Measurements from ENCODE around the gene OCSTAMP.

Gene OCSTAMP

GRCh38 chr20:46505506-46505905 is 44.9 kb downstream of the OCSTAMP start:
- TF ChIP-seq CTCF (conservative IDR thresholded peaks at IDR 0.05; ENCODE audit: low read depth, low read length), result no peak
- H3K4me3 ChIP-seq (ENCODE audit: low read depth, low read length), result no peak overlapping the region

GRCh38 chr20:46501961-46502360 is 48.5 kb downstream of the OCSTAMP start:
- DNase-seq (ENCODE audit: low read depth), result no peak
- no peak for TF ChIP-seq CTCF (conservative IDR thresholded peaks at IDR 0.05; ENCODE audit: low read depth, low read length)

More at GRCh38 chr20:46505506-46505905, 44.9 kb downstream of the OCSTAMP start:
- no peak for DNase-seq (ENCODE audit: low read depth)

GRCh38 chr20:46501337-46501942 is 49.0 kb downstream of the OCSTAMP start:
- no peak overlapping the region for H3K4me3 ChIP-seq (ENCODE audit: low read depth, low read length)
- no peak for TF ChIP-seq CTCF (conservative IDR thresholded peaks at IDR 0.05; ENCODE audit: low read depth, low read length)
- no peak for DNase-seq (ENCODE audit: low read depth)

More at GRCh38 chr20:46501961-46502360, 48.5 kb downstream of the OCSTAMP start:
- H3K4me3 ChIP-seq (ENCODE audit: low read depth, low read length), result no peak overlapping the region

GRCh38 chr20:46494077-46494476 is 56.4 kb downstream of the OCSTAMP start:
- DNase-seq (ENCODE audit: low read depth), result no peak
- H3K4me3 ChIP-seq (ENCODE audit: low read depth, low read length), result no peak overlapping the region
- no peak for TF ChIP-seq CTCF (conservative IDR thresholded peaks at IDR 0.05; ENCODE audit: low read depth, low read length)

GRCh38 chr20:46491354-46491753 is 59.1 kb downstream of the OCSTAMP start:
- TF ChIP-seq CTCF (conservative IDR thresholded peaks at IDR 0.05; ENCODE audit: low read depth, low read length), result no peak
- no peak overlapping the region for H3K4me3 ChIP-seq (ENCODE audit: low read depth, low read length)
- DNase-seq (ENCODE audit: low read depth), result no peak

Measured in choroid plexus epithelial cell (primary cell).